Breast epithelium (tissue), 3 donors: ENCODE measurements around the gene FRMD4A.

Experiments used
- CTCF ChIP-seq, 3 donors: fragments of 450-650 bp; IDR thresholded peaks; one replicate each; pipeline ENCODE4 v1.5.1; 2016 to 2017; ENCODE audit warnings: antibody characterized with exemption in 3 of 3, mild to moderate bottlenecking in 3 of 3, moderate library complexity in 3 of 3
- POLR2A ChIP-seq: fragments of 450-650 bp; IDR thresholded peaks from one replicate; pipeline ENCODE4 v1.6.1; 2016; ENCODE audit warnings: antibody characterized with exemption, mild to moderate bottlenecking, moderate library complexity

- no peak for TF ChIP-seq CTCF (IDR thresholded peaks at IDR 0.05)
- TF ChIP-seq POLR2A: no peak
Observed at GRCh38 chr10:14009371-14010100, 321.2 kb downstream of the FRMD4A start.
